GM12878 (cell line): ENCODE measurements around the gene NEK7. TPM values are rescaled to one million over a fixed set of nuclear protein-coding genes. Genes with fewer than 3 reads are reported as not detected.

Experiments
- ATAC-seq: fragments of 200-7000 bp; cut with Tn5 transposase; 3 replicates; pipeline ENCODE4 v1.9.1; 2020; ENCODE audit warnings: mild to moderate bottlenecking, moderate library complexity
- BruUV-seq: library from RNA; stranded (reverse); fragments of 400-500 nt; replicated peaks from 2 replicates; lab custom pipeline; 2021; lab: Mats Ljungman, UMichigan
- CTCF ChIA-PET: fragments of 300-600 bp; sonication (Branson Sonifier 250); formaldehyde crosslinking; extraction: SDS; loops from one replicate; lab custom pipeline; 2021; ENCODE audit warnings: inconsistent platforms; lab: Yijun Ruan, JAX
- POLR2A ChIA-PET: fragments of 350-600 bp; formaldehyde crosslinking; extraction: SDS; loops from one replicate; lab custom pipeline; 2021; ENCODE audit warnings: inconsistent platforms; lab: Charles Lee
- RAD21 ChIA-PET: fragments of 300-600 bp; sonication (Branson Sonifier 250); formaldehyde crosslinking; loops from one replicate; lab custom pipeline; 2023; ENCODE audit warnings: antibody characterized with exemption; ENCODE audit not compliant: unreplicated experiment; lab: Charles Lee
- SMC1A ChIA-PET: fragments of 300-600 bp; sonication (Branson Sonifier 250); formaldehyde crosslinking; loops from one replicate; lab custom pipeline; 2023; ENCODE audit not compliant: unreplicated experiment, uncharacterized antibody; lab: Charles Lee
- DNase-seq: peaks from one replicate; pipeline ENCODE4 v3.0.0-alpha.2; 2011; ENCODE audit warnings: low read depth, low spot score
- FAIRE-seq: peaks from 3 replicates; lab custom pipeline; 2011; peaks lifted over from hg19 to GRCh38; lab: Jason Lieb, UNC
- H2AFZ ChIP-seq: 2 replicates; pipeline ENCODE4 v1.6.0; 2011; ENCODE audit warnings: low read depth, low read length, control low read depth; ENCODE audit not compliant: control insufficient read depth
- H3K27ac ChIP-seq: 2 replicates; pipeline ENCODE4 v1.5.1; 2011; ENCODE audit warnings: control low read depth; ENCODE audit not compliant: control insufficient read depth, insufficient read depth
- H3K27me3 ChIP-seq, 2 experiments: replicated peaks in 1 of 2; 2 replicates each; pipeline versions ENCODE4 v1.6.0 to v1.6.1; 2011; ENCODE audit warnings: low read length in 1 of 2; ENCODE audit not compliant: control insufficient read depth in 2 of 2, insufficient read depth in 2 of 2
- H3K36me3 ChIP-seq, 2 experiments: 2 replicates each; pipeline ENCODE4 v1.5.1; 2011; ENCODE audit warnings: low read length in 1 of 2; ENCODE audit not compliant: control insufficient read depth in 2 of 2, insufficient read depth in 2 of 2
- H3K4me1 ChIP-seq: 2 replicates; pipeline ENCODE4 v1.6.1; 2011; ENCODE audit warnings: mild to moderate bottlenecking, low read length, moderate library complexity, mixed read lengths; ENCODE audit not compliant: control insufficient read depth, insufficient read depth
- H3K4me2 ChIP-seq: 2 replicates; pipeline ENCODE4 v1.6.0; 2011; ENCODE audit warnings: control low read depth; ENCODE audit not compliant: control insufficient read depth, insufficient read depth
- H3K4me3 ChIP-seq: fragments of 200-600 bp; sonication (generic); 2 replicates; pipeline ENCODE4 v1.5.1; 2016
- H3K79me2 ChIP-seq: 2 replicates; pipeline ENCODE4 v1.6.0; 2011; ENCODE audit warnings: low read length; ENCODE audit not compliant: control insufficient read depth, insufficient read depth
- H3K9ac ChIP-seq: 2 replicates; pipeline ENCODE4 v1.8.0; 2011; ENCODE audit warnings: low read length, control low read depth, mixed read lengths; ENCODE audit not compliant: control insufficient read depth, insufficient read depth
- H3K9me3 ChIP-seq: replicated peaks from 3 replicates; pipeline ENCODE4 v1.5.1; 2011; ENCODE audit warnings: mild to moderate bottlenecking, low read length; ENCODE audit not compliant: control insufficient read depth, insufficient read depth
- H4K20me1 ChIP-seq: 2 replicates; pipeline ENCODE4 v1.6.0; 2011; ENCODE audit not compliant: control insufficient read depth, insufficient read depth
- ATF7 ChIP-seq: fragments of 450-650 bp; IDR thresholded peaks from 2 replicates; pipeline ENCODE4 v1.6.1; 2016; ENCODE audit warnings: low read depth, mild to moderate bottlenecking
- CBX3 ChIP-seq: fragments of 200-600 bp; sonication (generic); IDR thresholded peaks from 2 replicates; pipeline ENCODE4 v1.6.1; 2016; ENCODE audit warnings: low read depth, borderline replicate concordance
- EP300 ChIP-seq, 2 experiments: fragments of 150-350 bp in 1 of 2; IDR thresholded peaks; 2 replicates each; pipeline ENCODE4 v1.6.1; 2011 to 2012; ENCODE audit warnings: low read depth in 2 of 2, low read length in 2 of 2, borderline replicate concordance in 1 of 2, improper control_type of control experiment in 1 of 2, inconsistent platforms in 1 of 2; ENCODE audit not compliant: control insufficient read depth in 1 of 2
- FOXM1 ChIP-seq: IDR thresholded peaks from 2 replicates; pipeline ENCODE4 v1.6.1; 2012; ENCODE audit warnings: low read depth, mild to moderate bottlenecking, inconsistent platforms, low read length, moderate library complexity
- GABPA ChIP-seq: IDR thresholded peaks from 2 replicates; pipeline ENCODE4 v1.6.1; 2014; ENCODE audit warnings: antibody characterized with exemption, low read depth, mild to moderate bottlenecking, inconsistent platforms
- KLF5 ChIP-seq: fragments of 450-650 bp; IDR thresholded peaks from 2 replicates; pipeline ENCODE4 v1.6.1; 2014; ENCODE audit warnings: mild to moderate bottlenecking; ENCODE audit not compliant: partially characterized antibody
- MYB ChIP-seq: fragments of 150-350 bp; IDR thresholded peaks from 2 replicates; pipeline ENCODE4 v1.6.1; 2014; ENCODE audit warnings: mild to moderate bottlenecking, low read depth, low read length, borderline replicate concordance
- NFYB ChIP-seq: IDR thresholded peaks from 2 replicates; pipeline ENCODE4 v1.6.1; 2011; ENCODE audit warnings: low read depth, mild to moderate bottlenecking, low read length, improper control_type of control experiment, moderate library complexity; ENCODE audit not compliant: insufficient read depth
- NR2C2 ChIP-seq: IDR thresholded peaks from 2 replicates; pipeline ENCODE4 v1.6.1; 2011; ENCODE audit warnings: borderline replicate concordance, low read depth; ENCODE audit not compliant: control insufficient read depth, insufficient read length
- RB1 ChIP-seq: fragments of 450-650 bp; formaldehyde crosslinking; IDR thresholded peaks from 2 replicates; pipeline ENCODE4 v1.6.1; 2017; ENCODE audit warnings: mild to moderate bottlenecking, borderline replicate concordance
- RBBP5 ChIP-seq: fragments of 200-600 bp; sonication (generic); conservative IDR thresholded peaks from 2 replicates; pipeline ENCODE4 v1.6.1; 2016
- SIX5 ChIP-seq: IDR thresholded peaks from 2 replicates; pipeline ENCODE4 v1.6.1; 2011; ENCODE audit warnings: mild to moderate bottlenecking, low read depth, low read length, moderate library complexity; ENCODE audit not compliant: severe bottlenecking
- SMC3 ChIP-seq: IDR thresholded peaks from 2 replicates; pipeline ENCODE4 v1.6.1; 2011; ENCODE audit warnings: low read length, improper control_type of control experiment, borderline replicate concordance
- SUPT20H ChIP-seq: IDR thresholded peaks from 2 replicates; pipeline ENCODE4 v1.6.1; 2011; ENCODE audit warnings: low read depth, mild to moderate bottlenecking, low read length, moderate library complexity, borderline replicate concordance; ENCODE audit not compliant: control insufficient read depth
- YBX1 ChIP-seq: fragments of 450-650 bp; IDR thresholded peaks from 2 replicates; pipeline ENCODE4 v1.6.1; 2016; ENCODE audit warnings: antibody characterized with exemption
- WGBS: methylation state at CpG from one replicate; pipeline ENCODE4 v1.1.6; 2016; ENCODE audit warnings: low lambda C conversion rate; ENCODE audit not compliant: insufficient replicate concordance, insufficient coverage; ENCODE audit errors: missing lambda C conversion rate; 5-methylcytosine and 5-hydroxymethylcytosine counted together
- in situ Hi-C: fragments of 300-500 bp; cut with MboI; formaldehyde crosslinking; loops from 9 replicates; pipeline ENCODE4 v1.14.3; 2018; ENCODE audit warnings: mixed read lengths
- intact Hi-C: fragments of 100-400 bp; cut with micrococcal nuclease; formaldehyde crosslinking; loops from one replicate; pipeline ENCODE4 v1.14.2; 2022; ENCODE audit not compliant: unreplicated experiment
- polyA plus RNA-seq, 11 experiments: library from polyadenylated mRNA; depleted of rRNA in 4 of 11; unstranded in 6 of 11; stranded (reverse) in 5 of 11; fragments of >200 nt; fragmentation: Nextera tagmentation in 4 of 11; fragmentation: Illumina TruSeq in 1 of 11; extraction: Ambion mirVana in 4 of 11; extraction: Trizol in 1 of 11; gene quantifications; 1 replicate in 1 of 11; 2 replicates in 10 of 11; pipeline versions ENCODE4 v1.2.1 to v1.2.3, GENCODE V29; 2011 to 2016; ENCODE audit warnings: inconsistent platforms in 2 of 11, missing spikeins in 2 of 11, low read depth in 1 of 11
- total RNA-seq, 4 experiments: library from RNA; depleted of rRNA in 3 of 4; stranded (reverse); fragments of >200 nt in 3 of 4; fragmentation: Illumina TruSeq in 1 of 4; extraction: Trizol in 1 of 4; gene quantifications; 2 replicates each; pipeline versions ENCODE4 v1.2.1 to v1.2.3, GENCODE V29; 2013 to 2021
- TF ChIP-seq, protein P1 (sequence below): fragments of 450-650 bp; IDR thresholded peaks from 2 replicates; pipeline ENCODE4 v1.6.1; 2016; ENCODE audit warnings: mild to moderate bottlenecking

NEK7 gene
- total and polyA plus RNA-seq, 10 of the 15 experiments (the other 5 are each of a cell fraction or from before 2014, with no cell fraction given) = 9.4 to 77.7 (median 24.0) TPM

DNA sequence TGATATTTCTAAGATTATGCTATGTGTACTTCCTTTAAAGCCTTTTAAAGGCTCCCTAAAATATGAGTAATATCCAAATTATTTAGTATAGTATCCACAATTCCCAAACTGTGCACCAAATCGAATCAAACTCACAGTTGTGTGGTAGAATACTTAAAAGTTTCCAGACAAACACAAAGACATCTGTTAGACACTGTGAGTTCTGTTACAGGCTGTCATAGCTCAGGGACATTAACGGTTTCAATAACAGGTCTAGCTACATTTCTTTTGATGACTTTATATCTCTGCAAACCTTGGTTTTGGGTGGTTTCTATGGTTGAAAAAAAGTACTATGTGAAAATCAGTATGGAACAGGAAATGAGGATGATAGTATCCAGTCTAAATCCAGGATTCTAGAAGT lies 36.9 kb upstream of the NEK7 start:
- Histone ChIP-seq H3K9ac (no peak overlapping the region), H3K4me3 (no peak overlapping the region), H3K4me2 (no peak overlapping the region), H3K4me1 (no peaks in the 10 kb centered on the region), H3K79me2 (no peaks in the 10 kb centered on the region), H3K36me3 (no peaks in the 10 kb centered on the region), H3K9me3 (no peaks in the 10 kb centered on the region), H2AFZ (no peak overlapping the region), H3K27ac (no peak overlapping the region), H4K20me1 (no peaks in the 10 kb centered on the region), H3K27me3 (no peaks in the 10 kb centered on the region; a peak in 1 of 4 replicates)
- in situ Hi-C loops = no loop called here
- intact Hi-C loops = no loop called here
- TF ChIP-seq NR2C2 = no peak
- no peak for TF ChIP-seq RB1
- no peak for DNase-seq
- RAD21 ChIA-PET = no interaction called here
- 44% methylated on average over 2 of the region's 2 CpGs for WGBS
- SMC1A ChIA-PET = interaction anchor here (1.1 kb wide), 1 partner anchor 19 kb away, joined by 3 read pairs; no protein-coding TSS in a partner anchor
- no peak for ATAC-seq
- CTCF ChIA-PET = interaction anchor here (0.7 to 1.3 kb wide), 4 partner anchors 11 to 157 kb away, joined by 3 to 4 read pairs (median 3); no protein-coding TSS in a partner anchor
- FAIRE-seq = no peak
- POLR2A ChIA-PET = no interaction called here
- BruUV-seq = no TSS peak

DNA sequence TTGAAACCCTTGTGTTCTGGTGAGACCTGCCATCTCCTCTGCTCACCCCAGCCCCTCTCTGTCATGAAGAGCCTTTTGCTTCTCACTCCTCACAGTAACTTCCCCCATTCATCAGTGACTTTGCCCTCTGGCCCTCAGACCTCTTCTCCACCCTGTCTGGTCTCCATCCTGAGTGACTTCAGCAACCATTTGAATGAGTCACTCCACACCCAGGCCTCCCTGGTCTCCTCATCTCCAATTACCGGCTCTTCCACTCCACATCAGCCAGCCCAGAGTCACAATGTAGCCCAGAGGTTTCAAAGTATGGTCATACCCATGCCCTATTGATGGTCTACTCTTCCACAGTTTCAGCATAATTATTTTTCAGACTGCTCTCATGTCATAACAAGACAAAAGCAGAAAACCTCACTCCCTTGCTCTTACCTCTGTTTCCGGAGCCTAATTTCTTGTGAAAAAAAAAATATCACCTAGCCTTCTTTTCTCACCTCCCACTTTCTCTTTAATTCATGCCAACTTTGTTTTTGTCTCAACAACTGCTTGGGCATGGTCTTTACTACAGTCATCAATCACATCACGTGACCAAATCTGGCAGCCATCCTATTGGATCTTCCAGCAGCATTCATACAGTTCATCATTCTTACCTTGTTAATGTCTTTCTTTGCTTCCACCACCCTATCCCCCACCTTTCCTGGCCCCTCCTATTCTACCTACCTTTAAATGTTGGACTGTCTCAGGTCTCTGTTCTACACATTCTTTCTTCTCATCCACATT lies 35.6 kb upstream of the NEK7 start:
- ChIA-PET CTCF (no interaction called here), SMC1A (no interaction called here), RAD21 (no interaction called here), POLR2A (no interaction called here)
- no peak overlapping the region for H3K27ac ChIP-seq
- H3K4me1 ChIP-seq = no peaks in the 10 kb centered on the region
- no peaks in the 10 kb centered on the region for H4K20me1 ChIP-seq
- peaks cover 0 to 2% of the 10 kb centered on the region in 2 experiments; a peak in 1 of 4 replicates for H3K27me3 ChIP-seq
- H3K9me3 ChIP-seq = no peaks in the 10 kb centered on the region
- H3K9ac ChIP-seq = no peak overlapping the region
- 31% methylated on average over 3 of the region's 3 CpGs for WGBS
- no peak overlapping the region for H3K4me3 ChIP-seq
- in situ Hi-C loops = no loop called here
- intact Hi-C loops = no loop called here
- H2AFZ ChIP-seq = no peak overlapping the region
- no peaks in the 10 kb centered on the region for H3K79me2 ChIP-seq
- no peak overlapping the region for H3K4me2 ChIP-seq
- FAIRE-seq (no peak), ATAC-seq (no peak), DNase-seq (no peak)
- no peaks in the 10 kb centered on the region for H3K36me3 ChIP-seq
- BruUV-seq = no TSS peak
- TF ChIP-seq RBBP5 (no peak), MYB (no peak), SMC3 (no peak), SIX5 (no peak), KLF5 (no peak), CBX3 (no peak), SUPT20H (no peak), ATF7 (no peak), FOXM1 (no peak), YBX1 (no peak), EP300 (IDR thresholded peaks at IDR 0.05; ENCODE audit: borderline replicate concordance in 1 of 2, control insufficient read depth in 1 of 2, low read depth in 2 of 2, low read length in 2 of 2) (no peak), GABPA (no peak), NFYB (no peak)
- TF ChIP-seq, protein P1, sequence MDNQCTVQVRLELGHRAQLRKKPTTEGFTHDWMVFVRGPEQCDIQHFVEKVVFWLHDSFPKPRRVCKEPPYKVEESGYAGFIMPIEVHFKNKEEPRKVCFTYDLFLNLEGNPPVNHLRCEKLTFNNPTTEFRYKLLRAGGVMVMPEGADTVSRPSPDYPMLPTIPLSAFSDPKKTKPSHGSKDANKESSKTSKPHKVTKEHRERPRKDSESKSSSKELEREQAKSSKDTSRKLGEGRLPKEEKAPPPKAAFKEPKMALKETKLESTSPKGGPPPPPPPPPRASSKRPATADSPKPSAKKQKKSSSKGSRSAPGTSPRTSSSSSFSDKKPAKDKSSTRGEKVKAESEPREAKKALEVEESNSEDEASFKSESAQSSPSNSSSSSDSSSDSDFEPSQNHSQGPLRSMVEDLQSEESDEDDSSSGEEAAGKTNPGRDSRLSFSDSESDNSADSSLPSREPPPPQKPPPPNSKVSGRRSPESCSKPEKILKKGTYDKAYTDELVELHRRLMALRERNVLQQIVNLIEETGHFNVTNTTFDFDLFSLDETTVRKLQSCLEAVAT = no peak
